HG02798 (cell line): ENCODE data around the gene MKRN1.
A peak's percentile ranks its signal among the peaks of the same experiment; 100 is the strongest.
"Not testable (repeated sequence)": the region's sequence is repeated elsewhere in the genome, so short reads cannot be mapped to it uniquely, and the experiment has no call there.

Source experiments
- ATAC-seq: cut with Tn5 transposase; IDR thresholded peaks from one replicate; pipeline ENCODE4 v1.9.1; 2021; ENCODE audit warnings: mild to moderate bottlenecking; ENCODE audit not compliant: unreplicated experiment, poor library complexity

MKRN1 gene

GRCh38 chr7:140485500-140486265 lies 6.4 kb upstream of the MKRN1 start:
- ATAC-seq, result no peak

- ATAC-seq, result no peak
Measured at GRCh38 chr7:140484951-140485499, 5.7 kb upstream of the MKRN1 start.

- no peak for ATAC-seq
Measured at GRCh38 chr7:140484479-140484878, 5.2 kb upstream of the MKRN1 start.

GRCh38 chr7:140479739-140480084 lies 407 bp upstream of the MKRN1 start:
- ATAC-seq, result no peak

- ATAC-seq, result peak; percentile 21
Measured at GRCh38 chr7:140478246-140479061, 851 bp downstream of the MKRN1 start.

- ATAC-seq, result no peak
Measured at GRCh38 chr7:140476698-140477261, 2.5 kb downstream of the MKRN1 start.

GRCh38 chr7:140475747-140476333 lies 3.5 kb downstream of the MKRN1 start:
- ATAC-seq, result no peak

GRCh38 chr7:140463111-140463510 lies 16.2 kb downstream of the MKRN1 start:
- ATAC-seq, result no peak

- no peak for ATAC-seq
Measured at GRCh38 chr7:140458916-140459315, 20.4 kb downstream of the MKRN1 start.

GRCh38 chr7:140458201-140458600 lies 21.1 kb downstream of the MKRN1 start:
- no peak for ATAC-seq

- no peak for ATAC-seq
Measured at GRCh38 chr7:140456551-140457051, 22.7 kb downstream of the MKRN1 start.

GRCh38 chr7:140455743-140456142 lies 23.6 kb downstream of the MKRN1 start:
- ATAC-seq, result no peak

- no peak for ATAC-seq
Measured at GRCh38 chr7:140454657-140455015, 24.7 kb downstream of the MKRN1 start.

- not testable (repeated sequence) for ATAC-seq
Measured at GRCh38 chr7:140453785-140454656, 25.3 kb downstream of the MKRN1 start.

- ATAC-seq, result no peak
Measured at GRCh38 chr7:140453273-140453672, 26.0 kb downstream of the MKRN1 start.

- ATAC-seq, result no peak
Measured at GRCh38 chr7:140451716-140452115, 27.6 kb downstream of the MKRN1 start.

- no peak for ATAC-seq
Measured at GRCh38 chr7:140448781-140449480, 30.4 kb downstream of the MKRN1 start.

- ATAC-seq, result no peak
Measured at GRCh38 chr7:140447841-140448240, 31.5 kb downstream of the MKRN1 start.

GRCh38 chr7:140446467-140446866 lies 32.8 kb downstream of the MKRN1 start:
- ATAC-seq, result no peak
